BE2C (cell line): ENCODE data around the gene OBP2A.

ENCODE experiments used
- DNase-seq: peaks from one replicate; pipeline ENCODE4 v3.0.0-alpha.2; 2020
- H3K27me3 ChIP-seq: fragments of 250-450 bp; sonication (Bioruptor Pico); 2 replicates; pipeline ENCODE4 v1.5.1; 2020; ENCODE audit warnings: mild to moderate bottlenecking
- H3K36me3 ChIP-seq: fragments of 250-450 bp; sonication (Bioruptor Pico); 2 replicates; pipeline ENCODE4 v1.5.1; 2020; ENCODE audit warnings: mild to moderate bottlenecking
- H3K4me1 ChIP-seq: fragments of 250-450 bp; sonication (Bioruptor Pico); 2 replicates; pipeline ENCODE4 v1.5.1; 2020
- H3K4me3 ChIP-seq: 2 replicates; pipeline ENCODE4 v1.5.1; 2011; ENCODE audit warnings: low read depth, low read length
- H3K9me3 ChIP-seq: fragments of 250-450 bp; sonication (Bioruptor Pico); 2 replicates; pipeline ENCODE4 v1.5.1; 2020
- TF ChIP-seq, protein P1 (sequence below): IDR thresholded peaks from 2 replicates; pipeline ENCODE4 v1.5.1; 2012; ENCODE audit warnings: mild to moderate bottlenecking, low read depth, low read length

Gene OBP2A

DNA sequence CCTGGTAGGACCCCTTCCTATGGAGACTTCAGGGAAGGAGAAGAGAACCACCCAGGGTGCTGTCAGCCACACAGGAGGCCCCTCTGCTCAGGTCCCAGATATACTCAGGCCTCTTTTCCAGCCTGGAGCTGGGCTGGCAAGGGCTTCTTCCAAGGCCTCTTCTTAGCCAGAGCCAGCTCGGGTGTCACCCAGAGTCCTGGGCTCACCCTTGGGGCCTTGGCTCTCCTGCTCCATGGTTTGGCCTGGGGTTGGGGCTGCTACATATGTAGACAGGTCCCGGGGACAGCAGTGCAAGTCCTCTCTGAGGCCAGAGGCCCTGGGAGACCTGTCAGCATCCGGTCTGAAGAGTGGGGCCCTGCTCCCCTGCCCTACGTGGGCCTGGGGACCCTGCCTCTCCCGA is 38.4 kb downstream of the OBP2A start:
- no peaks in the 10 kb centered on the region for H3K9me3 ChIP-seq
- TF ChIP-seq, protein P1, sequence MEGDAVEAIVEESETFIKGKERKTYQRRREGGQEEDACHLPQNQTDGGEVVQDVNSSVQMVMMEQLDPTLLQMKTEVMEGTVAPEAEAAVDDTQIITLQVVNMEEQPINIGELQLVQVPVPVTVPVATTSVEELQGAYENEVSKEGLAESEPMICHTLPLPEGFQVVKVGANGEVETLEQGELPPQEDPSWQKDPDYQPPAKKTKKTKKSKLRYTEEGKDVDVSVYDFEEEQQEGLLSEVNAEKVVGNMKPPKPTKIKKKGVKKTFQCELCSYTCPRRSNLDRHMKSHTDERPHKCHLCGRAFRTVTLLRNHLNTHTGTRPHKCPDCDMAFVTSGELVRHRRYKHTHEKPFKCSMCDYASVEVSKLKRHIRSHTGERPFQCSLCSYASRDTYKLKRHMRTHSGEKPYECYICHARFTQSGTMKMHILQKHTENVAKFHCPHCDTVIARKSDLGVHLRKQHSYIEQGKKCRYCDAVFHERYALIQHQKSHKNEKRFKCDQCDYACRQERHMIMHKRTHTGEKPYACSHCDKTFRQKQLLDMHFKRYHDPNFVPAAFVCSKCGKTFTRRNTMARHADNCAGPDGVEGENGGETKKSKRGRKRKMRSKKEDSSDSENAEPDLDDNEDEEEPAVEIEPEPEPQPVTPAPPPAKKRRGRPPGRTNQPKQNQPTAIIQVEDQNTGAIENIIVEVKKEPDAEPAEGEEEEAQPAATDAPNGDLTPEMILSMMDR = no peak
- no peaks in the 10 kb centered on the region for H3K36me3 ChIP-seq
- H3K27me3 ChIP-seq = no peaks in the 10 kb centered on the region
- H3K4me3 ChIP-seq = no peak overlapping the region
- DNase-seq = no peak
- peaks cover 8% of the 10 kb centered on the region; the same call in 1 of the 2 replicates for H3K4me1 ChIP-seq

DNA sequence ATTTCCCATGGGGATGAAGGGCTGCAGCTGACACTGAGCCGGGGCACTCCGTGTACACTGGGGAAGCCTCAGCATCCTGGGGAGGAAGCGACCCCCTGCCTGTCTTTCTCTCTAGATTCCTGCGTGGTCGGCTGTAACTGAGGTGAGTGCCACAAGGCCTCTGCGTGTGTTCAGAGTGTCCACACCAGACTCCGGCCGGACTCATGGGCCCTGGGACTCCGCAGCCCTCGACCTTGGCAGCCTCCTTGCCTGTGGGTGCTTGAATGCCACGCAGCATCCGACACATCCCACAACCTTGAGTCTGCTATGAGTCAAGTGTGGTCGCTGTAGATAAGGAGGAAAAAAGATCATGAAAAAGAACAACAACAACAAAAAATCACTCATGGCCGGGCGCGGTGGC is 39.0 kb downstream of the OBP2A start:
- TF ChIP-seq, protein P1 = no peak
- no peaks in the 10 kb centered on the region for H3K36me3 ChIP-seq

DNA sequence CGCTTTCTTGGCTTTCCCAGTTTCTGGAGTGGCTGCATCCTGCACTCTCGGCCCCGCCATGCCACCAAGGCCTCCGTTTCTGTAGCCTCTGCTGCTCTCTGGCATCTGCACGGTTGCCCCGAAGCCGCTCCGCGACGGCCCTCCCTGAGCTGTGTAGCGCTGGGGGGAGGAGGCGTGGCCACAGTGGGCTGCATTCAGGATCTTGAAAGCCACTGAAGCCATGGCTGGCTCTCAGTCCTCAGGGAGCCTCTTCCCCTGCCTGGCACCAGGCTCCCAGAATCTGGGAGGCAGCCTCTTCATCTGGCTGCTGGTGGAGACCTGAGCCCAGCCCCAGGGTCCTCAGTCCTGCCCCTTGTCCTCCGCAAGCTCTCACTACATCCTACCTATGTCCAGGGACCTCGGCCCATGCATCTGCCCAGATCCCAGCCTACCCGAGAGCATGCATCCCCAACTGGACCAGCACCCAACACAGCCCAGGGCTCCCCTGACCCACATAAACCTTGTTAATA is 40.7 kb downstream of the OBP2A start:
- no peaks in the 10 kb centered on the region for H3K36me3 ChIP-seq
- H3K4me1 ChIP-seq = peaks cover 8% of the 10 kb centered on the region; the same call in 1 of the 2 replicates
- no peak overlapping the region for H3K4me3 ChIP-seq
- no peak for DNase-seq
- no peaks in the 10 kb centered on the region for H3K9me3 ChIP-seq
- no peaks in the 10 kb centered on the region for H3K27me3 ChIP-seq
- TF ChIP-seq, protein P1 = no peak

More for the DNA sequence above, 39.0 kb downstream of the OBP2A start:
- DNase-seq = no peak
- Histone ChIP-seq H3K27me3 (no peaks in the 10 kb centered on the region), H3K4me3 (no peak overlapping the region), H3K9me3 (no peaks in the 10 kb centered on the region), H3K4me1 (peaks cover 8% of the 10 kb centered on the region; the same call in 1 of the 2 replicates)

DNA sequence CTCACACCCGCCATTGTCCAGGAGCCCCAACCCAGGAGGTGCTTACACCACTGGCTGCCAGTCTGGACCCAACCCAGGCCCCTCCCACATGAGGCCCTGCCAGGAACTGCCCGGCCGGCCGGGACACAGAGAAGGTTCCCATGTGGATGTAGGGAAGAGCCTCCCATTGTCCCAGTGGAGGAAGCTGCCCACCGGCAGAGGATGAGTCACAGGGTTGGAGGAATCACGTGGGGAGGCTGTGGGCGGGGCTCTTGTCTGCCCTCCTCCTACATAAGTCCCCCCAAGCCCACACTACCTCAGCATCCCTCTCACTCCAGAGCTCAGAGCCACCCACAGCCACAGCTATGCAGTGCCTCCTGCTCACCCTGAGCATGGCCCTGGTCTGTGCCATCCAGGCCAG is 41.7 kb downstream of the OBP2A start:
- Histone ChIP-seq H3K27me3 (no peaks in the 10 kb centered on the region), H3K9me3 (no peaks in the 10 kb centered on the region), H3K4me1 (peaks cover 6% of the 10 kb centered on the region; the same call in 1 of the 2 replicates), H3K36me3 (no peaks in the 10 kb centered on the region), H3K4me3 (no peak overlapping the region)
- DNase-seq = no peak
- TF ChIP-seq, protein P1 = no peak

DNA sequence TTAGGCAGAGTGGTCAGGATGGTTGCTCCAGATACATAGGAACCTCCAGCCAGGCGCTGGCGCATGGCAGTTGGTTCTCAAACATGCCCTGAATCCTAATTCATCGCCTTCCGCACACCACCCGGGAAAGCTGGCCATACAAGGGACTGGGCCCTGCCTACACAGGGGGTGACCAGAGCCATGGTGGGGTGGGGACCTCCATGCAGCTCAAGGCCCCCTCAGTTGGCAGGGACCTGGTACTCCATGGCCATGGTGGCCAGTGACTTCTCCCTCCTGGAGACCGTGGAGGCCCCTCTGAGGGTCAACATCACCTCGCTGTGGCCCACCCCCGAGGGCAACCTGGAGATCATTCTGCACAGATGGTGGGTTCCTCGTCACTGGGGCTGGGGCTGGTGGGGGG is 42.4 kb downstream of the OBP2A start:
- no peaks in the 10 kb centered on the region for H3K9me3 ChIP-seq
- no peaks in the 10 kb centered on the region for H3K36me3 ChIP-seq
- peaks cover 5% of the 10 kb centered on the region; the same call in 1 of the 2 replicates for H3K4me1 ChIP-seq
- DNase-seq = no peak
- no peaks in the 10 kb centered on the region for H3K27me3 ChIP-seq
- H3K4me3 ChIP-seq = no peak overlapping the region
- TF ChIP-seq, protein P1 = no peak

DNA sequence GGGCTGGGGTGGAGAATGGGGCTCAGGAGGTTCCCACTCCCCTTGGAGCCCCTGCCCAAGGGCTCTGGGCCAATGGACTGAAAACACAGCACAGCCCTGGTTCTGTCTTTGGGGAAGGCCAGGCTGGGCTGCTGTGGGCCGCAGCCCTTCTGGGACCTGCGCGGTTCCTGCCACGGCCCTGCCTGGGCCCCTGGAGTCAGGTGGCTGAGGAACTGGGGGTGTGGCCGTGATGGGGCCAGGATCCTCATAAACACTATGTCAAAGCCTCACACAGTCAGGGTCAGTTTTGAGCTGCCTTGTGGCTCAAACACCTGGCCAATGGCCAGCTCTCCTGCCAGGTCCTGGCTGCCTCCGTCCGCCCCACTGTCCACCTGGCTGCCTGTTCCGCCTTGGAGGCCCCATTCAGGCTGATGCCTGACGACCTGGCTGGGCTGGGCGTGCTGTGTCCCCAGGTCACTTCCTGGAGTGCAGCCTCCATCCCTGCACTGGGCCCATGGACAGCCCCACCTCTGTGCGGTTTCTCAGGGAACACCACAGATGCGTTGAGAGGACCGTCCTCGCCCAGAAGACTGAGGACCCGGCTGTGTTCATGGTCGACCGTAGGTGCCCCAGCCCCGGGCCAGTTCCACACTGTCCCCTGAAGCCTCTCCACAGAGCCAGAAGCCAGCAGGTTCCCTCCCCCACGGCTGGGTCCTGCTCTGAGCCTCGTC is 43.1 kb downstream of the OBP2A start:
- Histone ChIP-seq H3K27me3 (no peaks in the 10 kb centered on the region), H3K36me3 (no peaks in the 10 kb centered on the region), H3K4me3 (no peak overlapping the region), H3K9me3 (no peaks in the 10 kb centered on the region), H3K4me1 (peaks cover 5% of the 10 kb centered on the region; the same call in 1 of the 2 replicates)
- no peak for DNase-seq
- TF ChIP-seq, protein P1 = no peak
